Measurements from ENCODE around the gene GPR78.

DNA sequence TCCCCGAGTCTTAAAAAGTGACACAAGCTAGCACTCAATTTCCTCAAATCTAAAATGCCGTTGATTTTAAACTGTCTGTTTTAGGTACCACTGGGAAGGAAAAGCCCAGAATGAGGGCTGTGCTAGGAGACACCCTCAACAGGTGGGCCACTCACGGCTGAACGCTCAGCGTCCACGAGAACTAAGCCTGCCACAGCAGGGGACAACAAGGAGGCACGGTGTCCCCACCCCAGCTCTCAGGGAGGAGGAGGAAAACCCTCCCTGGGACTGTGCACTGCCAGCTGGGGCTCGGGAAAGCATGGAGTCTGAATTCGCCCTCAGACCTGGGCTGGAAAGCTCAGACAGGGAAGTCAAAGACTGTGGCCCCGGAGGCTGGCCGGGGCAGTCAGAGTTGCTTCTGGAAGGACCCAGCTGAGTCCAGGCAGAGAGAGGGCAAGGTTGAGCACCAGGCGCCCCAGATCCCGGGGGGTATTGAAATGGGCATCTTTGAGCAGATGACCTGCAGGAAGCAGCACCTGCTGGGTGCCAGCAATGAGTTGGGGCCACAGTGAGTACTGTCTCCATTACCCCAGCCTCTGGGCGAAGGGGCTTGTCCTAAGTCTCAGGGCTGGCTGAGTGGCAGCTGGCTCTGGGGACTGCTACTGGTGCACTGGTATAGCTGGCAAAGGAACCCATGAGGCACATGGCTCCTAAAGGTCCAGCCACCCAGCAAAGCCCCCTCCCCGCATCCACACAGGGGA is 11.6 kb downstream of the GPR78 start:
- TF ChIP-seq EZH2 (IDR thresholded peaks at IDR 0.05; ENCODE audit: insufficient read depth, poor library complexity, severe bottlenecking) (no peak), EZH2phosphoT487 (IDR thresholded peaks at IDR 0.05; ENCODE audit: insufficient read depth, low read depth) (no peak)
